ENCODE measurements around the gene GUCY1A2. TPM values are rescaled to one million over a fixed set of nuclear protein-coding genes. Genes with fewer than 3 reads are reported as not detected.

Gene GUCY1A2
- total and polyA plus RNA-seq, 2 experiments from 2014 or later: 0.15 to 0.54 TPM

DNA sequence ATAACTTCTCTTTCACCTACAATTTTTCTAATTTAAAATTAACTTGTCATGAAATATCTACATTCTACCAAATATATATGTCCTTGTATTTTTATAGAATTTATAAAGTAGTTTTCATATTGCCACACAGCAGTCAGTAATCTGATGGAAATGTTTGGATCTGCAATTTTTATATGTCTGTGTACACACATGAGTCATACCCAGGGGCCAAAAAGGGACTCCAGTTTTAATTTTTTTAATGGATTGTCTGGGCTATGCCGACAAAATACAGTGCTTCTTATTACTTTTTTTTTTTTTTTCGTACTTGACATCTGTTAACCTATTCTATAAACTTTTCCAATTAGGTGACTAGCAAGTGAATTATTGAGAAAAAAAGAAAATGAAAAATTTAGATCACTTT lies 6.3 kb downstream of the GUCY1A2 start:
- H3K4me2 ChIP-seq (ENCODE audit: unreplicated experiment): no peak overlapping the region
- DNase-seq: peak; percentile 56
- peaks cover 8% of the 10 kb centered on the region; the same call in 1 of the 2 replicates for H3K27me3 ChIP-seq (replicated peaks; ENCODE audit: insufficient read depth)
- H3K4me1 ChIP-seq (ENCODE audit: insufficient read depth): peaks cover 8% of the 10 kb centered on the region; the same call in 1 of the 2 replicates
- no peaks in the 10 kb centered on the region for H3K79me2 ChIP-seq (ENCODE audit: insufficient read depth)
- H3K9ac ChIP-seq: no peak overlapping the region
- in situ Hi-C loops (cut with MboI): loop anchor here (10.0 to 25.0 kb wide), 2 partner anchors 287 to 850 kb away; no protein-coding TSS in a partner anchor
- H2AFZ ChIP-seq: no peak overlapping the region
- no peaks in the 10 kb centered on the region for H4K20me1 ChIP-seq (ENCODE audit: insufficient read depth)
- H3K4me3 ChIP-seq: no peak overlapping the region
- no peaks in the 10 kb centered on the region for H3K9me2 ChIP-seq (ENCODE audit: insufficient read depth)
- no peak overlapping the region for H3K27ac ChIP-seq
- H3K36me3 ChIP-seq (ENCODE audit: low read depth): no peaks in the 10 kb centered on the region
- TF ChIP-seq EZH2phosphoT487 (IDR thresholded peaks at IDR 0.05; ENCODE audit: insufficient read depth, low read depth) (no peak), EZH2 (IDR thresholded peaks at IDR 0.05; ENCODE audit: insufficient read depth, poor library complexity, severe bottlenecking) (no peak)
- no peaks in the 10 kb centered on the region for H3F3A ChIP-seq (ENCODE audit: insufficient read depth)
- no peaks in the 10 kb centered on the region for H3K9me3 ChIP-seq (ENCODE audit: low read depth)
- WGBS, 2 experiments (ENCODE audit: low coverage in 1 of 2, low lambda C conversion rate in 2 of 2, missing lambda C conversion rate in 2 of 2): 33 to 44% methylated on average over 2 of the region's 2 CpGs

DNA sequence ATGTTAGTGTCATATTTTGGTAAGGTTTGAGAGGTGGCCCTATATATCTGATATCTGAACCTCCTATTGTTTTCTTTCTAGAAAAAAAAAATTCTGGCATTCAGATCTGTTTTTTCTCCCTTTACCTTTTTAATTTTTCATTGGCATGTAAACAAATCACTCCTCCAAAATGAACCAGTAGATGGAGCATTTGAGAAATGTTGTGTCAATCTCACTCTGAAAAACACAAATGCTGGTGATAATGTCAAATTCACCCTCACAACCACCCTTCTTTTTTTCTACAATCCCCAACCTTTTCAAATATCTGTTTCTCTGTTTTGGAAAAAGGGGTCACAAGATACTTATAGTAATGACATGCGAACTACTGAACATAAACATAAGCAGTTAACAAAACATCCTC lies 9.1 kb downstream of the GUCY1A2 start:
- H3K9ac ChIP-seq: no peak overlapping the region
- H3K9me2 ChIP-seq (ENCODE audit: insufficient read depth): no peaks in the 10 kb centered on the region
- 90 to 93% methylated on average over 1 of the region's 1 CpG for whole genome bisulfite sequencing, 2 experiments (ENCODE audit: low coverage in 1 of 2, low lambda C conversion rate in 2 of 2, missing lambda C conversion rate in 2 of 2)
- no peaks in the 10 kb centered on the region for H3K9me3 ChIP-seq (ENCODE audit: low read depth)
- H3K79me2 ChIP-seq (ENCODE audit: insufficient read depth): no peaks in the 10 kb centered on the region
- DNase-seq: no peak
- H3K27ac ChIP-seq: no peak overlapping the region
- in situ Hi-C loops (cut with MboI): loop anchor here (25.0 kb wide), 1 partner anchor 847 kb away; no protein-coding TSS in a partner anchor
- no peaks in the 10 kb centered on the region for H3F3A ChIP-seq (ENCODE audit: insufficient read depth)
- no peak overlapping the region for H3K4me3 ChIP-seq
- H2AFZ ChIP-seq: no peak overlapping the region
- TF ChIP-seq EZH2 (IDR thresholded peaks at IDR 0.05; ENCODE audit: insufficient read depth, poor library complexity, severe bottlenecking) (no peak), EZH2phosphoT487 (IDR thresholded peaks at IDR 0.05; ENCODE audit: insufficient read depth, low read depth) (no peak)
- H4K20me1 ChIP-seq (ENCODE audit: insufficient read depth): no peaks in the 10 kb centered on the region
- H3K36me3 ChIP-seq (ENCODE audit: low read depth): no peaks in the 10 kb centered on the region
- H3K27me3 ChIP-seq (replicated peaks; ENCODE audit: insufficient read depth): no peaks in the 10 kb centered on the region
- H3K4me1 ChIP-seq (ENCODE audit: insufficient read depth): peaks cover 8% of the 10 kb centered on the region; the same call in 1 of the 2 replicates
- H3K4me2 ChIP-seq (ENCODE audit: unreplicated experiment): no peak overlapping the region

DNA sequence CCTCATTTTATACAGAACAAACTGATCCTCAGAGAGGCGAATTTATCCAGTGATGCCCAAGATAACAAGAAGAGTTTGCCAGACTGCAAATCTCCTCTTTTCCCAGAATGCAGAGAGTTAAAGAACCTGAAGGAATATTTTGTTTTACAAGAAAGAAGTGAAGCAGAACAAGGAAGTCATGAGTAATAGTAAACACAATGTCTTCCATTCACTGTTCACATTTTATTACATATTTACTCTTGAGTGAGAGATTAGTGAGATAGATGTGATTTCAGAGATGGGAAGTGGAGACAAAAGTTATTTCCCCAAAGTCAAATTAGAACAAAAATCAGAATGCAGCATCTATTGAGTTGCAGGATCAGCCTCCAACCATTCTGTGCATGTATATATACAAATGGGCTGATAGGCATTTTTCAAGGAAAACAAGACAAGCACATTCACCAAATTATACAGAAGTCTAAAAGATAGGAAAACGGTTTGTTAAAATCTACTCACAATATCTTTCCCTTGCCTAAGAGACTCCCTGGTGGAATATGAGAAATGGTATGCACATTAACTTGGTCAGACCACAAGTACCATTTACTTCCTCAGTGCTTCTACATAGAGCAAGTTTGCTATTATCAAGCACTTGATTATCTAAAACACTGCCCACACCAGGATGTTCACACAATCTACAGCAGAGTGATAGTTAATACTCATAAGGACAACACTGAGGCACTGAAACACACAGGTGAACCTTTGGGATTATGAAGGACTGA lies 12.0 kb downstream of the GUCY1A2 start:
- Histone ChIP-seq H3K4me2 (ENCODE audit: unreplicated experiment) (no peak overlapping the region), H3K9me2 (ENCODE audit: insufficient read depth) (no peaks in the 10 kb centered on the region), H3K9ac (no peak overlapping the region), H3F3A (ENCODE audit: insufficient read depth) (no peaks in the 10 kb centered on the region), H3K4me1 (ENCODE audit: insufficient read depth) (no peaks in the 10 kb centered on the region), H3K79me2 (ENCODE audit: insufficient read depth) (no peaks in the 10 kb centered on the region), H3K36me3 (ENCODE audit: low read depth) (no peaks in the 10 kb centered on the region), H3K27me3 (replicated peaks; ENCODE audit: insufficient read depth) (no peaks in the 10 kb centered on the region), H3K4me3 (no peak overlapping the region), H3K9me3 (ENCODE audit: low read depth) (no peaks in the 10 kb centered on the region), H2AFZ (no peak overlapping the region), H4K20me1 (ENCODE audit: insufficient read depth) (no peaks in the 10 kb centered on the region), H3K27ac (no peak overlapping the region)
- 77 to 85% methylated on average over 2 of the region's 2 CpGs for WGBS, 2 experiments (ENCODE audit: low coverage in 1 of 2, low lambda C conversion rate in 2 of 2, missing lambda C conversion rate in 2 of 2)
- in situ Hi-C loops (cut with MboI): loop anchor here (25.0 kb wide), 1 partner anchor 844 kb away; no protein-coding TSS in a partner anchor
- no peak for DNase-seq
- TF ChIP-seq EZH2 (IDR thresholded peaks at IDR 0.05; ENCODE audit: insufficient read depth, poor library complexity, severe bottlenecking) (no peak), EZH2phosphoT487 (IDR thresholded peaks at IDR 0.05; ENCODE audit: insufficient read depth, low read depth) (no peak)

DNA sequence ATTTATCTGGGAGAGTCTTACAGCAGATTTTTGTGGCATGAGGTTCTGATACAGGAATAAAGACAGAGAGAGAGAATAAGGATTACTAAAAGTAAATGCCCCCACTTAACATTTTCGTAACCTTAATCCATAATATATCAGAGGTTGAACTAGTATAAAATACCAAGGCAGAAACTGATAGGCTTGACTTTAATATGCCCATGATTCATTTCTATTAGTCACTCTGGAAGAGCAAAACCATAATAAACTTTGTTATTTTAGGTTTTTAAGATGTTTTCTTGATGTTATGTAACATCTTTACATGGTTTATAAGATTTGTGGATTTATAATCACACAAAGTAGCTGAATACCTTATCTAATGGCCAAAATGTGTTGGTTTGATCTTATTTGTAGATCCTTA lies 19.1 kb downstream of the GUCY1A2 start:
- H3K9me3 ChIP-seq (ENCODE audit: low read depth): no peaks in the 10 kb centered on the region
- H3K4me1 ChIP-seq (ENCODE audit: insufficient read depth): peaks cover 26% of the 10 kb centered on the region
- no peaks in the 10 kb centered on the region for H4K20me1 ChIP-seq (ENCODE audit: insufficient read depth)
- 94 to 98% methylated on average over 1 of the region's 1 CpG for WGBS, 2 experiments (ENCODE audit: low coverage in 1 of 2, low lambda C conversion rate in 2 of 2, missing lambda C conversion rate in 2 of 2)
- DNase-seq: peak; percentile 38
- H3K9me2 ChIP-seq (ENCODE audit: insufficient read depth): no peaks in the 10 kb centered on the region
- H3K27ac ChIP-seq: peak overlapping the region; percentile 73
- H3K4me3 ChIP-seq: no peak overlapping the region
- no peaks in the 10 kb centered on the region for H3K36me3 ChIP-seq (ENCODE audit: low read depth)
- no peak for TF ChIP-seq EZH2phosphoT487 (IDR thresholded peaks at IDR 0.05; ENCODE audit: insufficient read depth, low read depth)
- no peak for TF ChIP-seq EZH2 (IDR thresholded peaks at IDR 0.05; ENCODE audit: insufficient read depth, poor library complexity, severe bottlenecking)
- H3F3A ChIP-seq (ENCODE audit: insufficient read depth): peaks cover 19% of the 10 kb centered on the region; the same call in 1 of the 2 replicates
- no peak overlapping the region for H2AFZ ChIP-seq
- H3K79me2 ChIP-seq (ENCODE audit: insufficient read depth): no peaks in the 10 kb centered on the region
- in situ Hi-C loops (cut with MboI): no loop called here
- H3K9ac ChIP-seq: no peak overlapping the region
- H3K27me3 ChIP-seq (replicated peaks; ENCODE audit: insufficient read depth): no peaks in the 10 kb centered on the region
- no peak overlapping the region for H3K4me2 ChIP-seq (ENCODE audit: unreplicated experiment)

Measured in GM23248 (cell line).